Progenitor cell of endocrine pancreas (in vitro differentiated cells): ENCODE measurements around the gene LRRC32. TPM values are rescaled to one million over a fixed set of nuclear protein-coding genes. Genes with fewer than 3 reads are reported as not detected.

Experiments used
- DNase-seq: peaks from one replicate; pipeline ENCODE4 v3.0.0; 2021; ENCODE audit warnings: low spot score; ENCODE audit not compliant: unreplicated experiment
- H3K27ac Mint-ChIP-seq: 2 replicates; pipeline ENCODE4 v1.8.0; 2021; ENCODE audit warnings: mild to moderate bottlenecking, moderate library complexity, mixed read lengths
- H3K27me3 Mint-ChIP-seq: 2 replicates; pipeline ENCODE4 v1.8.0; 2021; ENCODE audit warnings: mixed read lengths
- H3K36me3 Mint-ChIP-seq: 2 replicates; pipeline ENCODE4 v1.8.0; 2022; ENCODE audit warnings: mixed read lengths; ENCODE audit not compliant: insufficient read depth
- H3K4me1 Mint-ChIP-seq: 2 replicates; pipeline ENCODE4 v1.8.0; 2021; ENCODE audit warnings: low read depth, mixed read lengths
- H3K4me3 Mint-ChIP-seq: 2 replicates; pipeline ENCODE4 v1.8.0; 2021; ENCODE audit warnings: low read depth, mild to moderate bottlenecking, moderate library complexity, mixed read lengths
- H3K9me3 Mint-ChIP-seq: 2 replicates; pipeline ENCODE4 v1.8.0; 2021; ENCODE audit warnings: low read depth, mixed read lengths
- CTCF ChIP-seq: fragments of 200-600 bp; sonication (generic); IDR thresholded peaks from one replicate; pipeline ENCODE4 v1.5.0; 2021; ENCODE audit warnings: antibody characterized with exemption, mild to moderate bottlenecking; ENCODE audit not compliant: unreplicated experiment
- total RNA-seq: library from RNA; stranded (reverse); gene quantifications from 2 replicates; pipeline ENCODE4 v1.2.1, GENCODE V29; 2021

LRRC32 gene
- total RNA-seq, 1 donor from 2014 or later: 0.14 TPM

GRCh38 chr11:76694664-76695063 is 24.1 kb upstream of the LRRC32 start:
- H3K4me1 Mint-ChIP-seq: no peaks in the 10 kb centered on the region
- no peaks in the 10 kb centered on the region for H3K9me3 Mint-ChIP-seq
- peaks cover 13% of the 10 kb centered on the region for H3K27me3 Mint-ChIP-seq
- DNase-seq: no peak
- no peaks in the 10 kb centered on the region for H3K36me3 Mint-ChIP-seq
- H3K27ac Mint-ChIP-seq: no peak overlapping the region
- H3K4me3 Mint-ChIP-seq: no peak overlapping the region
- TF ChIP-seq CTCF: no peak

GRCh38 chr11:76693806-76694205 is 23.3 kb upstream of the LRRC32 start:
- Mint-ChIP-seq H3K4me1 (no peaks in the 10 kb centered on the region), H3K27me3 (peaks cover 14% of the 10 kb centered on the region), H3K9me3 (no peaks in the 10 kb centered on the region), H3K27ac (no peak overlapping the region), H3K36me3 (no peaks in the 10 kb centered on the region), H3K4me3 (no peak overlapping the region)
- no peak for DNase-seq
- TF ChIP-seq CTCF: no peak

GRCh38 chr11:76692956-76693355 is 22.4 kb upstream of the LRRC32 start:
- peaks cover 12% of the 10 kb centered on the region for H3K27me3 Mint-ChIP-seq
- H3K27ac Mint-ChIP-seq: no peak overlapping the region
- H3K9me3 Mint-ChIP-seq: no peaks in the 10 kb centered on the region
- no peak overlapping the region for H3K4me3 Mint-ChIP-seq
- no peak for TF ChIP-seq CTCF
- H3K36me3 Mint-ChIP-seq: no peaks in the 10 kb centered on the region
- H3K4me1 Mint-ChIP-seq: no peaks in the 10 kb centered on the region
- no peak for DNase-seq

GRCh38 chr11:76691655-76692054 is 21.1 kb upstream of the LRRC32 start:
- no peaks in the 10 kb centered on the region for H3K4me1 Mint-ChIP-seq
- DNase-seq: no peak
- H3K9me3 Mint-ChIP-seq: no peaks in the 10 kb centered on the region
- peaks cover 14% of the 10 kb centered on the region for H3K27me3 Mint-ChIP-seq
- no peak overlapping the region for H3K27ac Mint-ChIP-seq
- no peak overlapping the region for H3K4me3 Mint-ChIP-seq
- no peaks in the 10 kb centered on the region for H3K36me3 Mint-ChIP-seq
- TF ChIP-seq CTCF: no peak

GRCh38 chr11:76690736-76691135 is 20.2 kb upstream of the LRRC32 start:
- no peak for DNase-seq
- no peak overlapping the region for H3K4me3 Mint-ChIP-seq
- no peak for TF ChIP-seq CTCF
- H3K27ac Mint-ChIP-seq: no peak overlapping the region
- H3K4me1 Mint-ChIP-seq: no peaks in the 10 kb centered on the region
- H3K36me3 Mint-ChIP-seq: no peaks in the 10 kb centered on the region
- H3K9me3 Mint-ChIP-seq: no peaks in the 10 kb centered on the region
- H3K27me3 Mint-ChIP-seq: peaks cover 13% of the 10 kb centered on the region
